DMS53 treated with DMSO at 0.1 percent for 48 hours (cell line): ENCODE measurements around the gene MYL10.

Experiments
- DNase-seq: peaks from one replicate; lab custom pipeline; 2025; ENCODE audit not compliant: unreplicated experiment; lab: John Stamatoyannopoulos, UW

The MYL10 gene

GRCh38 chr7:101598422-101598985, 30.6 kb downstream of the MYL10 start:
- DNase-seq = no peak

- DNase-seq = no peak
These were observed 31.2 kb downstream of the MYL10 start for GRCh38 chr7:101597941-101598340.

- DNase-seq = no peak
These were observed 32.2 kb downstream of the MYL10 start for GRCh38 chr7:101596898-101597297.

GRCh38 chr7:101595766-101596537, 33.1 kb downstream of the MYL10 start:
- no peak for DNase-seq

GRCh38 chr7:101595246-101595645, 33.9 kb downstream of the MYL10 start:
- no peak for DNase-seq

- DNase-seq = no peak
These were observed 34.3 kb downstream of the MYL10 start for GRCh38 chr7:101594790-101595189.

GRCh38 chr7:101593556-101593955, 35.5 kb downstream of the MYL10 start:
- no peak for DNase-seq

GRCh38 chr7:101591504-101591903, 37.6 kb downstream of the MYL10 start:
- DNase-seq = no peak

- DNase-seq = no peak
These were observed 38.2 kb downstream of the MYL10 start for GRCh38 chr7:101590663-101591435.

- DNase-seq = no peak
These were observed 39.0 kb downstream of the MYL10 start for GRCh38 chr7:101589976-101590662.

- no peak for DNase-seq
These were observed 40.0 kb downstream of the MYL10 start for GRCh38 chr7:101589052-101589451.

GRCh38 chr7:101588131-101588935, 40.8 kb downstream of the MYL10 start:
- no peak for DNase-seq

GRCh38 chr7:101586906-101587677, 42.0 kb downstream of the MYL10 start:
- no peak for DNase-seq

GRCh38 chr7:101586078-101586905, 42.8 kb downstream of the MYL10 start:
- DNase-seq = no peak

- no peak for DNase-seq
These were observed 46.1 kb downstream of the MYL10 start for GRCh38 chr7:101582971-101583370.

GRCh38 chr7:101581891-101582290, 47.2 kb downstream of the MYL10 start:
- no peak for DNase-seq

- DNase-seq = no peak
These were observed 48.5 kb downstream of the MYL10 start for GRCh38 chr7:101580596-101580995.

- DNase-seq = no peak
These were observed 50.5 kb downstream of the MYL10 start for GRCh38 chr7:101578552-101578951.

- DNase-seq = no peak
These were observed 52.1 kb downstream of the MYL10 start for GRCh38 chr7:101576998-101577397.
